IMR-90 (cell line): ENCODE results near the gene RANBP3. TPM values are rescaled to one million over a fixed set of nuclear protein-coding genes. Genes with fewer than 3 reads are reported as not detected.

Experiments
- ATAC-seq: fragments of 200-7000 bp; cut with Tn5 transposase; 2 replicates; pipeline ENCODE4 v1.9.1; 2020; ENCODE audit warnings: low read depth, mild to moderate bottlenecking, moderate library complexity
- BruUV-seq: library from RNA; stranded (reverse); fragments of 400-500 nt; replicated peaks from 2 replicates; lab custom pipeline; 2021; lab: Mats Ljungman, UMichigan
- CTCF ChIA-PET: fragments of 300-600 bp; formaldehyde crosslinking; extraction: SDS; loops from one replicate; lab custom pipeline; 2021; ENCODE audit warnings: antibody characterized with exemption; lab: Yijun Ruan, JAX
- POLR2A ChIA-PET: fragments of 300-600 bp; sonication (Branson Sonifier 250); formaldehyde crosslinking; loops from one replicate; lab custom pipeline; 2022; ENCODE audit warnings: antibody characterized with exemption; ENCODE audit not compliant: unreplicated experiment; lab: Charles Lee
- DNase-seq: peaks from one replicate; pipeline ENCODE4 v3.0.0; 2013
- H2AFZ ChIP-seq: replicated peaks from 2 replicates; pipeline ENCODE3; 2013; ENCODE audit warnings: low read length, mild to moderate bottlenecking; ENCODE audit not compliant: poor library complexity
- H2AK5ac ChIP-seq: 2 replicates; pipeline ENCODE4 v1.6.1; 2013; ENCODE audit warnings: low read depth, low read length, inconsistent platforms
- H2AK9ac ChIP-seq: replicated peaks from 2 replicates; pipeline ENCODE3; 2013; ENCODE audit warnings: mild to moderate bottlenecking, low read depth, low read length, moderate library complexity; ENCODE audit not compliant: poor library complexity
- H2BK120ac ChIP-seq: 2 replicates; pipeline ENCODE4 v1.6.1; 2013; ENCODE audit warnings: low read depth, low read length, inconsistent platforms
- H2BK15ac ChIP-seq: 3 replicates; pipeline ENCODE4 v1.6.1; 2013; ENCODE audit warnings: low read depth, low read length, inconsistent platforms
- H2BK20ac ChIP-seq: 2 replicates; pipeline ENCODE4 v1.6.1; 2013; ENCODE audit warnings: low read depth, mild to moderate bottlenecking, inconsistent platforms, low read length, moderate library complexity
- H2BK5ac ChIP-seq: 2 replicates; pipeline ENCODE4 v1.6.1; 2013; ENCODE audit warnings: mild to moderate bottlenecking, low read depth, low read length, inconsistent platforms; ENCODE audit not compliant: poor library complexity, severe bottlenecking
- H3K14ac ChIP-seq: replicated peaks from 2 replicates; pipeline ENCODE4 v1.6.1; 2013; ENCODE audit warnings: low read depth, low read length, inconsistent platforms
- H3K18ac ChIP-seq: 2 replicates; pipeline ENCODE4 v1.6.1; 2013; ENCODE audit warnings: low read depth, low read length, control low read depth
- H3K23ac ChIP-seq: 2 replicates; pipeline ENCODE4 v1.6.1; 2013; ENCODE audit warnings: low read depth, low read length, inconsistent platforms
- H3K27ac ChIP-seq: 2 replicates; pipeline ENCODE4 v1.5.1; 2013; ENCODE audit warnings: mild to moderate bottlenecking, control low read depth, low read length; ENCODE audit not compliant: insufficient read depth
- H3K27me3 ChIP-seq: 2 replicates; pipeline ENCODE4 v1.6.1; 2013; ENCODE audit warnings: low read length; ENCODE audit not compliant: control insufficient read depth, insufficient read depth
- H3K36me3 ChIP-seq: 2 replicates; pipeline ENCODE4 v1.6.1; 2013; ENCODE audit warnings: low read length, mixed read lengths; ENCODE audit not compliant: control insufficient read depth, insufficient read depth
- H3K4ac ChIP-seq: 2 replicates; pipeline ENCODE4 v1.6.1; 2013; ENCODE audit warnings: low read depth, low read length, inconsistent platforms
- H3K4me1 ChIP-seq: 2 replicates; pipeline ENCODE4 v1.6.1; 2013; ENCODE audit warnings: low read length, mixed read lengths; ENCODE audit not compliant: control insufficient read depth, insufficient read depth
- H3K4me2 ChIP-seq: 2 replicates; pipeline ENCODE4 v1.6.1; 2013; ENCODE audit warnings: low read depth, mild to moderate bottlenecking, control low read depth, low read length, moderate library complexity
- H3K4me3 ChIP-seq: 2 replicates; pipeline ENCODE4 v1.5.1; 2013; ENCODE audit warnings: low read depth, mild to moderate bottlenecking, control low read depth, low read length, moderate library complexity; ENCODE audit not compliant: insufficient read depth
- H3K56ac ChIP-seq: 2 replicates; pipeline ENCODE4 v1.6.1; 2013; ENCODE audit warnings: low read length, inconsistent platforms; ENCODE audit not compliant: insufficient read depth; ENCODE audit errors: extremely low read depth
- H3K79me1 ChIP-seq, 2 experiments: 2 replicates each; pipeline ENCODE4 v1.6.1; 2013; ENCODE audit warnings: low read length in 2 of 2, inconsistent platforms in 1 of 2, low read depth in 1 of 2
- H3K9ac ChIP-seq: 2 replicates; pipeline ENCODE4 v1.6.1; 2013; ENCODE audit warnings: low read depth, low read length, control low read depth
- H3K9me1 ChIP-seq: 2 replicates; pipeline ENCODE4 v1.6.1; 2013; ENCODE audit warnings: low read length, inconsistent platforms; ENCODE audit not compliant: insufficient read depth
- H3K9me3 ChIP-seq: 2 replicates; pipeline ENCODE4 v1.6.1; 2013; ENCODE audit warnings: low read length; ENCODE audit not compliant: control insufficient read depth, insufficient read depth
- H4K20me1 ChIP-seq: 2 replicates; pipeline ENCODE4 v1.6.1; 2013; ENCODE audit warnings: low read length, inconsistent platforms; ENCODE audit not compliant: insufficient read depth
- H4K5ac ChIP-seq: 2 replicates; pipeline ENCODE4 v1.6.1; 2013; ENCODE audit warnings: mild to moderate bottlenecking, low read depth, low read length, control low read depth
- H4K8ac ChIP-seq, 2 experiments: 2 replicates each; pipeline ENCODE4 v1.6.1; 2013; ENCODE audit warnings: low read depth in 2 of 2, low read length in 2 of 2, control low read depth in 1 of 2, inconsistent platforms in 1 of 2
- H4K91ac ChIP-seq: 2 replicates; pipeline ENCODE4 v1.6.1; 2013; ENCODE audit warnings: low read depth, low read length, inconsistent platforms; ENCODE audit not compliant: insufficient read depth
- BHLHE40 ChIP-seq: fragments of 150-350 bp; IDR thresholded peaks from 2 replicates; pipeline ENCODE4 v1.6.1; 2016; ENCODE audit warnings: mild to moderate bottlenecking, low read depth, low read length
- NFE2L2 ChIP-seq: fragments of 150-350 bp; IDR thresholded peaks from 2 replicates; pipeline ENCODE4 v1.6.1; 2016; ENCODE audit warnings: low read depth, mild to moderate bottlenecking, low read length
- POLR2A ChIP-seq: IDR thresholded peaks from 2 replicates; pipeline ENCODE4 v1.6.1; 2012; ENCODE audit warnings: mild to moderate bottlenecking, low read depth, low read length
- RAD21 ChIP-seq: IDR thresholded peaks from 2 replicates; pipeline ENCODE4 v1.6.1; 2012; ENCODE audit warnings: low read length, improper control_type of control experiment
- WGBS, 2 experiments: methylation state at CpG; one replicate each; pipeline versions ENCODE4 v1.1.5 to v1.1.7; 2013; ENCODE audit warnings: missing lambda C conversion rate in 2 of 2; ENCODE audit not compliant: insufficient read length in 1 of 2; ENCODE audit errors: extremely low coverage in 2 of 2; 5-methylcytosine and 5-hydroxymethylcytosine counted together
- dilution Hi-C: fragments of 300-500 bp; cut with HindIII; formaldehyde crosslinking; loops from one replicate; pipeline ENCODE4 v1.14.3; 2018; ENCODE audit warnings: low sequenced_read_pairs; ENCODE audit not compliant: unreplicated experiment
- in situ Hi-C: fragments of 300-500 bp; cut with MboI; formaldehyde crosslinking; loops from 3 replicates; pipeline ENCODE4 v1.14.3; 2019; ENCODE audit warnings: low sequenced_read_pairs, inconsistent platforms, mixed read lengths
- intact Hi-C: fragments of 100-400 bp; cut with micrococcal nuclease; formaldehyde crosslinking; loops from 2 replicates; pipeline ENCODE4 v1.10.0; 2022
- polyA plus RNA-seq, 3 experiments: library from polyadenylated mRNA; depleted of rRNA; stranded (reverse); fragments of >200 nt; gene quantifications; 2 replicates each; pipeline ENCODE4 v1.2.3, GENCODE V29; 2012; ENCODE audit warnings: low replicate concordance in 1 of 3
- total RNA-seq: library from RNA; depleted of rRNA; stranded (reverse); fragments of >200 nt; gene quantifications from 2 replicates; pipeline ENCODE4 v1.2.3, GENCODE V29; 2012
- TF ChIP-seq, protein P1 (sequence below): fragments of 150-350 bp; IDR thresholded peaks from 2 replicates; pipeline ENCODE4 v1.6.1; 2016; ENCODE audit warnings: low read depth, mild to moderate bottlenecking, low read length, moderate library complexity, borderline replicate concordance

RANBP3 gene
- total and polyA plus RNA-seq, 2 of the 4 experiments (the other 2 are of a cell fraction), result 42.5 to 111 TPM

DNA sequence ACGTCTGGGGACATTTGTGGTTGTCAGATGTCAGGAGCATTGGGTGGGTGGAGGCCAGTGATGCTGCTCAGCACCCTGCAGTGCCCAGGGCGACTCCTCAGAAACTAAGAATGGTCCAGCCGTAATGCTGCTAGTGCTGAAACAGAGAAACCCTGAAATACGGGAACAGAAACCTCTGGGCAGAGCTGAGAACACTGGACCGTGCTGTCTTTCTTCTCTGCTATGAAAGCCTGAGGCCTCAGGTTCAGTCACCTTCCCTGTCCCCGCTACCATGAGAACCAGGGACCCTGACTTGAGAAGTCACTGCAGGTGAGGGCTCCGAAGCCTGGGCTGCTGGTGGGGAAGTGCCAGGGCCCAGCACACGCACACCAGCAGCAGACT lies 50.5 kb downstream of the RANBP3 start:
- peaks cover 1% of the 10 kb centered on the region; the same call in 1 of the 2 replicates for H3K4me1 ChIP-seq
- peaks cover 4 to 35% of the 10 kb centered on the region in 2 experiments; a peak in 3 of 4 replicates for H3K79me1 ChIP-seq
- H2BK20ac ChIP-seq, result no peak overlapping the region
- no peak overlapping the region for H3K4me2 ChIP-seq
- peaks cover 89% of the 10 kb centered on the region for H3K36me3 ChIP-seq
- DNase-seq, result no peak
- H2AK5ac ChIP-seq, result no peak overlapping the region
- no peak overlapping the region for H2BK120ac ChIP-seq
- no peaks in the 10 kb centered on the region for H3K9me3 ChIP-seq
- POLR2A ChIA-PET, result no interaction called here
- H2AFZ ChIP-seq, result no peak overlapping the region
- no peak overlapping the region for H4K91ac ChIP-seq
- CTCF ChIA-PET, result interaction anchor here (0.6 kb wide), 1 partner anchor 9 kb away, joined by 4 read pairs; no protein-coding TSS in a partner anchor
- no peaks in the 10 kb centered on the region for H4K20me1 ChIP-seq
- H3K14ac ChIP-seq, result no peak overlapping the region
- H4K8ac ChIP-seq, result no peak overlapping the region
- WGBS, 2 experiments, result 100% methylated on average over 5 of the region's 8 CpGs; no CpG with 5 or more reads in 1 of the 2 experiments
- no peaks in the 10 kb centered on the region for H3K27me3 ChIP-seq
- H2AK9ac ChIP-seq, result no peak overlapping the region
- H4K5ac ChIP-seq, result no peak overlapping the region
- H3K4ac ChIP-seq, result no peak overlapping the region
- H2BK15ac ChIP-seq, result no peak overlapping the region
- 0 out of 2 replicates have a peak, but pooled peaks cover 2% of the 10 kb centered on the region for H3K9me1 ChIP-seq
- dilution Hi-C loops, result no loop called here
- H3K23ac ChIP-seq, result no peak overlapping the region
- no peak overlapping the region for H2BK5ac ChIP-seq
- no peak overlapping the region for H3K27ac ChIP-seq
- TF ChIP-seq NFE2L2 (no peak), POLR2A (no peak), RAD21 (no peak), BHLHE40 (no peak)
- TF ChIP-seq, protein P1, sequence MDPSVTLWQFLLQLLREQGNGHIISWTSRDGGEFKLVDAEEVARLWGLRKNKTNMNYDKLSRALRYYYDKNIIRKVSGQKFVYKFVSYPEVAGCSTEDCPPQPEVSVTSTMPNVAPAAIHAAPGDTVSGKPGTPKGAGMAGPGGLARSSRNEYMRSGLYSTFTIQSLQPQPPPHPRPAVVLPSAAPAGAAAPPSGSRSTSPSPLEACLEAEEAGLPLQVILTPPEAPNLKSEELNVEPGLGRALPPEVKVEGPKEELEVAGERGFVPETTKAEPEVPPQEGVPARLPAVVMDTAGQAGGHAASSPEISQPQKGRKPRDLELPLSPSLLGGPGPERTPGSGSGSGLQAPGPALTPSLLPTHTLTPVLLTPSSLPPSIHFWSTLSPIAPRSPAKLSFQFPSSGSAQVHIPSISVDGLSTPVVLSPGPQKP, result no peak
- H3K4me3 ChIP-seq, result no peak overlapping the region
- H3K56ac ChIP-seq, result no peak overlapping the region
- ATAC-seq, result no peak
- in situ Hi-C loops, result no loop called here
- no TSS peak for BruUV-seq
- no peak overlapping the region for H3K18ac ChIP-seq
- intact Hi-C loops, result no loop called here
- H3K9ac ChIP-seq, result no peak overlapping the region
